H1 (cell line): ENCODE measurements around the gene VWA1. TPM values are rescaled to one million over a fixed set of nuclear protein-coding genes. Genes with fewer than 3 reads are reported as not detected.

Experiments
- CEBPB ChIP-seq: IDR thresholded peaks from 2 replicates; pipeline ENCODE4 v1.6.1; 2012; ENCODE audit warnings: low read depth, low read length
- CHD2 ChIP-seq: IDR thresholded peaks from 2 replicates; pipeline ENCODE4 v1.6.1; 2012; ENCODE audit warnings: low read length, improper control_type of control experiment
- CREB1 ChIP-seq: IDR thresholded peaks from 2 replicates; pipeline ENCODE4 v1.6.1; 2012; ENCODE audit warnings: inconsistent platforms
- EZH2 ChIP-seq: fragments of 200-600 bp; sonication (generic); IDR thresholded peaks from 2 replicates; pipeline ENCODE4 v1.7.1; 2012; ENCODE audit warnings: low read depth, mild to moderate bottlenecking, moderate library complexity, low read length, inconsistent platforms; ENCODE audit not compliant: severe bottlenecking
- HDAC6 ChIP-seq: IDR thresholded peaks from one replicate; pipeline ENCODE4 v1.7.1; 2012; ENCODE audit warnings: low read depth, mild to moderate bottlenecking, inconsistent platforms, low read length, moderate library complexity
- JUND ChIP-seq: IDR thresholded peaks from 2 replicates; pipeline ENCODE4 v1.6.1; 2011; ENCODE audit warnings: mild to moderate bottlenecking, improper control_type of control experiment, low read length
- NRF1 ChIP-seq: IDR thresholded peaks from 2 replicates; pipeline ENCODE4 v1.6.1; 2011; ENCODE audit warnings: mild to moderate bottlenecking, low read depth, low read length, improper control_type of control experiment
- POLR2A ChIP-seq, 2 experiments: IDR thresholded peaks; 1 replicate in 1 of 2; 2 replicates in 1 of 2; pipeline ENCODE4 v1.6.1; 2011; ENCODE audit warnings: low read depth in 2 of 2, low read length in 2 of 2, mild to moderate bottlenecking in 2 of 2; ENCODE audit errors: control extremely low read depth in 1 of 2
- SP1 ChIP-seq: IDR thresholded peaks from 2 replicates; pipeline ENCODE4 v1.6.1; 2011; ENCODE audit warnings: low read depth, low read length
- SP2 ChIP-seq: IDR thresholded peaks from 2 replicates; pipeline ENCODE4 v1.6.1; 2012; ENCODE audit warnings: mild to moderate bottlenecking, low read length, inconsistent platforms
- SP4 ChIP-seq: IDR thresholded peaks from 2 replicates; pipeline ENCODE4 v1.6.1; 2012; ENCODE audit warnings: low read length, inconsistent platforms
- SUZ12 ChIP-seq: fragments of 200-600 bp; sonication (generic); IDR thresholded peaks from 2 replicates; pipeline ENCODE4 v1.6.1; 2012; ENCODE audit warnings: mild to moderate bottlenecking, inconsistent platforms, low read length, moderate library complexity, mixed read lengths
- TAF1 ChIP-seq: IDR thresholded peaks from 2 replicates; pipeline ENCODE4 v1.6.1; 2011; ENCODE audit warnings: mild to moderate bottlenecking, low read depth, low read length
- polyA plus RNA-seq, 7 experiments: library from polyadenylated mRNA; depleted of rRNA in 3 of 7; stranded (reverse) in 5 of 7; unstranded in 2 of 7; fragments of >200 nt in 5 of 7; fragments of 200-250 nt in 2 of 7; gene quantifications; 1 replicate in 5 of 7; 2 replicates in 1 of 7; 4 replicates in 1 of 7; pipeline versions ENCODE4 v1.2.1 to v1.2.3, GENCODE V29; 2011 to 2013; ENCODE audit warnings: missing spikeins in 2 of 7, mixed read lengths in 2 of 7
- total RNA-seq: library from RNA; stranded (reverse); fragmentation: NEBNext Ultra II Directional; extraction: Animal tissue kit (Norgen Biotek cat#: 25700); gene quantifications from 2 replicates; pipeline ENCODE4 v1.2.1, GENCODE V29; 2021

VWA1 gene
- total and polyA plus RNA-seq, 2 of the 8 experiments (the other 6 are each of a cell fraction or from before 2014, with no cell fraction given) = 16.0 to 36.6 TPM

DNA sequence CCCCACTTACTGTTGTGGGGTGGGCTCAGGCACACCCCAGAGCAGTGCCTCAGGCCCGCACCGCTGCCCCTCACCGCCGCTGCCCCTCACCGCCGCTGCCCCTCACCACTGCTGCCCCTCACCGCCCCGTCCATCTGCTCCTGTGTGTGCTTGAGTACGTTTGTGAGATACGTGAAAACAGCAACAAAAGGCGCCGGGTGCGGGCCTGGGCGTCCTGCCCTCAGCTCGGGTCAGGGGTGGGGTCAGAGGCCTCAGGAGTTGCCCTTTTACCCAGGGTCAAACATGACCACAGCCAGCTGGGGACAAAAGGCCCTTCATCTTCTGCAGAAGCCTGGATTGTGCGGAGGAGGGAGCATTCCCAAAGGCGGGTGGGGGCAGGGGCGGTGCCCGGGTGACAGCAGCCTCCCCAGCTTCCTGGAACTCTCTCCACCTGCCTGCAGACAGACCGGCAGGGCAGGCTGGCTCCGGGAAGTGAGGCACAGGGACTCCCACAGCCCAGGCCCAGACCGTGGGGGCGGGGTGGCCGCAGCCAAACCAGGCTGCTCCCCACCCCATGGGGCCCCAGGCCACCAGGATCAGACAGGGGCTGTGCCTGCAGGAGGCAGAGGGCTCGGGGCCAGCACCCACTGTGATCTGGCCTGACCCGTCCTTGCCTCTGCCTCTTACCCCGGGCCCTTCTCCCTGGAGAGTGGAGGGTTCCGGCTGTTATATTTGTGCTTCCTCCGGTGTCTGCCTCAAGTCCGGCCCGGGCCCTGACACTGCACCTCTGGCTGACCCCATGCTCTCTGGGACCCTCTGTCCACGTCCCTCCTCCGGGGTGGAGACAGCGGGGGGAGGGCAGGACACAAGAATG, 2.3 kb upstream of the VWA1 start (continued):
- TF ChIP-seq SP1 = no peak
- peak in 1 of 2 experiments; percentile 13; a peak in 1 of 3 replicates for TF ChIP-seq POLR2A (IDR thresholded peaks at IDR 0.05; ENCODE audit: control extremely low read depth in 1 of 2, low read depth in 2 of 2, low read length in 2 of 2)
- TF ChIP-seq CREB1 = no peak
- TF ChIP-seq SP4 = no peak
- TF ChIP-seq SUZ12 = no peak
- TF ChIP-seq JUND = no peak
- no peak for TF ChIP-seq NRF1
- TF ChIP-seq TAF1 = no peak
- no peak for TF ChIP-seq SP2
- no peak for TF ChIP-seq HDAC6
- TF ChIP-seq CHD2 = no peak
- peak; percentile 8 for TF ChIP-seq EZH2
- TF ChIP-seq CEBPB = no peak
